Esophagus squamous epithelium (tissue), 5 donors: ENCODE data around the gene PLXNC1. TPM values are rescaled to one million over a fixed set of nuclear protein-coding genes. Genes with fewer than 3 reads are reported as not detected.

Experiments used
- DNase-seq: peaks from one replicate; lab custom pipeline; 2025; lab: John Stamatoyannopoulos, UW
- H3K27ac ChIP-seq, 4 donors: fragments of 200-600 bp; sonication (generic); one replicate each; pipeline ENCODE4 v1.5.1; 2016 to 2019; ENCODE audit warnings: mild to moderate bottlenecking in 1 of 4
- H3K27me3 ChIP-seq, 4 donors: fragments of 200-600 bp; sonication (generic); 1 replicate in 3 of 4; 2 replicates in 1 of 4; pipeline versions ENCODE4 v1.5.1 to v1.6.0; 2017 to 2021; ENCODE audit warnings: antibody characterized with exemption in 1 of 4
- H3K36me3 ChIP-seq, 3 donors: fragments of 200-600 bp; sonication (generic); one replicate each; pipeline ENCODE4 v1.5.1; 2016 to 2019
- H3K4me1 ChIP-seq, 3 donors: fragments of 200-600 bp; sonication (generic); one replicate each; pipeline ENCODE4 v1.5.1; 2017 to 2019
- H3K4me3 ChIP-seq, 4 donors: fragments of 200-600 bp; sonication (generic); 1 replicate in 3 of 4; 2 replicates in 1 of 4; pipeline ENCODE4 v1.5.1; 2016 to 2019; ENCODE audit warnings: mild to moderate bottlenecking in 2 of 4, moderate library complexity in 1 of 4
- H3K9me3 ChIP-seq, 3 donors: fragments of 200-600 bp; sonication (generic); one replicate each; pipeline ENCODE4 v1.5.1; 2016 to 2019
- POLR2A ChIP-seq, 4 donors: fragments of 450-650 bp; IDR thresholded peaks; one replicate each; pipeline ENCODE4 v1.6.1; 2017; ENCODE audit warnings: antibody characterized with exemption in 4 of 4, mild to moderate bottlenecking in 4 of 4, moderate library complexity in 3 of 4
- WGBS, 2 donors: methylation state at CpG; one replicate each; pipeline ENCODE4 v1.1.5; 2018; 5-methylcytosine and 5-hydroxymethylcytosine counted together
- intact Hi-C: fragments of 100-400 bp; cut with DNase I; formaldehyde crosslinking; loops from one replicate; pipeline ENCODE4 v1.15.0; 2022
- total RNA-seq, 4 donors: library from RNA; depleted of rRNA; stranded (reverse); fragments of >200 nt; gene quantifications; one replicate each; pipeline ENCODE4 v1.1.0, GENCODE V29; 2016
- TF ChIP-seq, protein P1 (sequence below), 6 experiments: fragments of 450-650 bp in 4 of 6; fragments of 200-600 bp in 2 of 6; sonication (generic) in 2 of 6; IDR thresholded peaks; one replicate each; pipeline ENCODE4 v1.5.1; 2016 to 2019; ENCODE audit warnings: antibody characterized with exemption in 6 of 6, mild to moderate bottlenecking in 4 of 6, moderate library complexity in 4 of 6
- donor health status: DM: yes; HTN: yes; CAD: no.

Gene PLXNC1
- total RNA-seq, 4 donors from 2014 or later: 1.0 to 6.7 (median 2.6) TPM

GRCh38 chr12:94184995-94185719, 36.8 kb downstream of the PLXNC1 start:
- H3K4me3 ChIP-seq: no peak overlapping the region
- no peak for DNase-seq
- H3K4me1 ChIP-seq: peaks cover 0 to 15% (median 0%) of the 10 kb centered on the region in 3 donors
- intact Hi-C loops: no loop called here
- no peaks in the 10 kb centered on the region for H3K9me3 ChIP-seq
- H3K27me3 ChIP-seq: peaks cover 0 to 40% (median 0%) of the 10 kb centered on the region in 4 donors
- TF ChIP-seq, protein P1, sequence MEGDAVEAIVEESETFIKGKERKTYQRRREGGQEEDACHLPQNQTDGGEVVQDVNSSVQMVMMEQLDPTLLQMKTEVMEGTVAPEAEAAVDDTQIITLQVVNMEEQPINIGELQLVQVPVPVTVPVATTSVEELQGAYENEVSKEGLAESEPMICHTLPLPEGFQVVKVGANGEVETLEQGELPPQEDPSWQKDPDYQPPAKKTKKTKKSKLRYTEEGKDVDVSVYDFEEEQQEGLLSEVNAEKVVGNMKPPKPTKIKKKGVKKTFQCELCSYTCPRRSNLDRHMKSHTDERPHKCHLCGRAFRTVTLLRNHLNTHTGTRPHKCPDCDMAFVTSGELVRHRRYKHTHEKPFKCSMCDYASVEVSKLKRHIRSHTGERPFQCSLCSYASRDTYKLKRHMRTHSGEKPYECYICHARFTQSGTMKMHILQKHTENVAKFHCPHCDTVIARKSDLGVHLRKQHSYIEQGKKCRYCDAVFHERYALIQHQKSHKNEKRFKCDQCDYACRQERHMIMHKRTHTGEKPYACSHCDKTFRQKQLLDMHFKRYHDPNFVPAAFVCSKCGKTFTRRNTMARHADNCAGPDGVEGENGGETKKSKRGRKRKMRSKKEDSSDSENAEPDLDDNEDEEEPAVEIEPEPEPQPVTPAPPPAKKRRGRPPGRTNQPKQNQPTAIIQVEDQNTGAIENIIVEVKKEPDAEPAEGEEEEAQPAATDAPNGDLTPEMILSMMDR (IDR thresholded peaks at IDR 0.05): no peak
- TF ChIP-seq POLR2A (IDR thresholded peaks at IDR 0.05): no peak
- 67 to 73% methylated on average over 5 to 7 of the region's 7 CpGs for WGBS, 2 donors
- no peaks in the 10 kb centered on the region for H3K36me3 ChIP-seq
- no peak overlapping the region for H3K27ac ChIP-seq

DNA sequence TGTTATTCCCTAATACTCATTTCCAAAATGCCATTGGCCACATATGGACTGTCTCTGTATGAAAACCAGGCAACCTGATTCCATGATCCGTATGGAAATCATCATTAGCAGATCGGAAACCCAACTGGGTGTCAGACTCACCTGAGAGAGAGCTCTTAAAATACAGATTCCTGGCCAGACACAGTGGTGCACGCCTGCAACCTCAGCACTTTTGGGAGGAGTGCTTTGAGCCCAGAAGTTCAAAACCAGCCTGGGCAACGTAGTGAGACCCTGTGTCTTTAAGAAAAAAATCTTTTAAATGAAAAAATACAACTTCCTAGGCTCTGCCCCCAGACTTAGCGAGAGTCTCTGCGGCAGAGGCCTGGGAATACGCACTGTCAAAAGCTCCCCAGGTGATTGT, 37.4 kb downstream of the PLXNC1 start:
- TF ChIP-seq POLR2A (IDR thresholded peaks at IDR 0.05): no peak
- TF ChIP-seq, protein P1 (IDR thresholded peaks at IDR 0.05): no peak
- Histone ChIP-seq H3K36me3 (no peaks in the 10 kb centered on the region), H3K4me3 (no peak overlapping the region), H3K27me3 (peaks cover 0 to 40% (median 0%) of the 10 kb centered on the region in 4 donors), H3K9me3 (no peaks in the 10 kb centered on the region), H3K27ac (no peak overlapping the region), H3K4me1 (peaks cover 0 to 15% (median 0%) of the 10 kb centered on the region in 3 donors)
- 75 to 80% methylated on average over 5 to 7 of the region's 7 CpGs for WGBS, 2 donors
- intact Hi-C loops: no loop called here
- no peak for DNase-seq

DNA sequence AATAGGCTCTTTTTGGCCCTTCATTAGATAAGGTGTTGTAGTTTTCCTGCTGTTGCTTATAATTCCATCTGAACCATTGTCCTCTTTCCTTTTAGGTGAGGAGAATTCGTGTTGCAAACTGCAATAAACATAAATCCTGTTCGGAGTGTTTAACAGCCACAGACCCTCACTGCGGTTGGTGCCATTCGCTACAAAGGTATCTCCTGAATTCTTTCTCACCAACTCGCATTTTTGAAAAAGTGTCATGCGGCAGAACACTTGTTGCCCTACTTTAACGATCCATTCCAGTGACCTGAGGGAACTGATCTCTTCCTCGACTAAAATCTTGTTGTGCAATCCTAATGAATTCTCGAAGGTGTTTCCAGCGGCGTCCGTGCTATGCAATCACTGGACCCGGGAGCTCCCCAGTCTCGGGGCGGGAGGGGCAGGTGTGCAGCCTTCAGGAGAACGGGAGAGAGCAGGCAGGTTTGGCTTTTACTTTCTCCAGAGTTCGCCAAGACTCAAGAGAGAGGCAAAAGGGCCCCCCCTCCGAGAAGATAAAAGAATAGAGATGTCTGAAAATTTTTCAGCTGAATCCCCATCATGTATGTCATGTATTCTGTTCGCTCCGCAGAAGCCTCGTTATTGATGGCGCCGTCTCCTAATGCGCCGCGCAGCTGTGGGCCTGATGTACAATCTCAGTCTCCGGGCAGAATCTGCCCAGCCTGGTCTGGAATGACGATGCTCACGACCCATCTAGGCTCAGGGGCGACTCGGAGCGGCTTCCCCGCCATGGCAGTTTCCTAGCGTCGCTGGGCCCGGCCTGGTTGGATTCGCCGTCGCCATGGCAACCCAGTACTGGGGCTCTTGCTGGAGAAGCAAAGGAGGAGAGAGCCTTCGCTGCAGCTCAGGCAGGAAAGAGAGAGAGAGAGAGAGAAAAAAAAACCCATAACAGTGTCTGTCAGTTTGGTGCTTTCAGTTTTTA, 38.2 kb downstream of the PLXNC1 start:
- peaks cover 0 to 15% (median 0%) of the 10 kb centered on the region in 3 donors for H3K4me1 ChIP-seq
- no peaks in the 10 kb centered on the region for H3K9me3 ChIP-seq
- H3K27me3 ChIP-seq: peaks cover 0 to 40% (median 0%) of the 10 kb centered on the region in 4 donors
- TF ChIP-seq POLR2A (IDR thresholded peaks at IDR 0.05): no peak
- TF ChIP-seq, protein P1 (IDR thresholded peaks at IDR 0.05): no peak
- 60 to 63% methylated on average over 27 to 34 of the region's 40 CpGs for WGBS, 2 donors
- H3K27ac ChIP-seq: no peak overlapping the region
- no peak for DNase-seq
- no peaks in the 10 kb centered on the region for H3K36me3 ChIP-seq
- no peak overlapping the region for H3K4me3 ChIP-seq
- intact Hi-C loops: no loop called here

GRCh38 chr12:94187361-94187760, 39.0 kb downstream of the PLXNC1 start:
- Histone ChIP-seq H3K4me3 (no peak overlapping the region), H3K27ac (no peak overlapping the region), H3K9me3 (no peaks in the 10 kb centered on the region), H3K4me1 (peaks cover 0 to 15% (median 0%) of the 10 kb centered on the region in 3 donors), H3K36me3 (no peaks in the 10 kb centered on the region), H3K27me3 (peaks cover 0 to 40% (median 0%) of the 10 kb centered on the region in 4 donors)
- TF ChIP-seq POLR2A (IDR thresholded peaks at IDR 0.05): no peak
- TF ChIP-seq, protein P1 (IDR thresholded peaks at IDR 0.05): no peak
- WGBS, 2 donors: 48 to 57% methylated on average over 12 of the region's 12 CpGs
- DNase-seq: no peak
- intact Hi-C loops: no loop called here
